ENCODE data around the gene MLLT6. TPM values are rescaled to one million over a fixed set of nuclear protein-coding genes. Genes with fewer than 3 reads are reported as not detected.

MLLT6 gene
- total and polyA plus RNA-seq, 2 of the 13 experiments (the other 11 are each of a cell fraction or from before 2014, with no cell fraction given), result 50.7 to 69.5 TPM

GRCh38 chr17:38752308-38753070 lies 47.4 kb downstream of the MLLT6 start, which contains the start of gene PSMB3 (continued):
- TF ChIP-seq TFDP2 (CRISPR knock-in tag; IDR thresholded peaks at IDR 0.05), result peak; percentile 97
- no peak; the same call in 1 of the 2 replicates for TF ChIP-seq ZNF180 (CRISPR knock-in tag; IDR thresholded peaks at IDR 0.05; ENCODE audit: borderline replicate concordance, low read depth)
- peak; percentile 26 for TF ChIP-seq MLX (CRISPR knock-in tag; IDR thresholded peaks at IDR 0.05)
- no peak; the same call in 1 of the 2 replicates for TF ChIP-seq MED13 (CRISPR knock-in tag; IDR thresholded peaks at IDR 0.05)
- TF ChIP-seq THAP8 (CRISPR knock-in tag; IDR thresholded peaks at IDR 0.05; ENCODE audit: borderline replicate concordance), result no peak; the same call in 1 of the 2 replicates
- no peak for TF ChIP-seq ZMAT5 (CRISPR knock-in tag; IDR thresholded peaks at IDR 0.05; ENCODE audit: borderline replicate concordance, low read depth)
- peak; percentile 77; the same call in 1 of the 2 replicates for TF ChIP-seq GLI4 (CRISPR knock-in tag; IDR thresholded peaks at IDR 0.05; ENCODE audit: borderline replicate concordance)
- TF ChIP-seq KLF12 (CRISPR knock-in tag; IDR thresholded peaks at IDR 0.05; ENCODE audit: borderline replicate concordance), result peak; percentile 69; the same call in 1 of the 2 replicates
- no peak for TF ChIP-seq ZNF382 (CRISPR knock-in tag; IDR thresholded peaks at IDR 0.05; ENCODE audit: borderline replicate concordance)
- TF ChIP-seq PHB2 (IDR thresholded peaks at IDR 0.05; ENCODE audit: partially characterized antibody), result no peak
- TF ChIP-seq ARNT (IDR thresholded peaks at IDR 0.05), result no peak
- TF ChIP-seq NAIF1 (CRISPR knock-in tag; IDR thresholded peaks at IDR 0.05; ENCODE audit: borderline replicate concordance), result peak; percentile 58
- TF ChIP-seq IKZF5 (CRISPR knock-in tag; IDR thresholded peaks at IDR 0.05), result peak; percentile 87
- no peak for TF ChIP-seq KLF9 (CRISPR knock-in tag; IDR thresholded peaks at IDR 0.05; ENCODE audit: low read depth)
- TF ChIP-seq ARID3A (IDR thresholded peaks at IDR 0.05; ENCODE audit: low read depth, low read length), result peak; percentile 45; the same call in 1 of the 2 replicates
- no peak for TF ChIP-seq SIX1 (CRISPR knock-in tag; IDR thresholded peaks at IDR 0.05; ENCODE audit: borderline replicate concordance)
- TF ChIP-seq GABPA (IDR thresholded peaks at IDR 0.05; ENCODE audit: low read depth, low read length), result peak; percentile 84
- peak; percentile 98 for TF ChIP-seq GABPA (CRISPR knock-in tag; IDR thresholded peaks at IDR 0.05; ENCODE audit: low read depth)
- TF ChIP-seq ZNF547 (CRISPR knock-in tag; IDR thresholded peaks at IDR 0.05), result 0 out of 2 replicates have a peak, but pooled peaks have one; percentile 72
- TF ChIP-seq NR2C2 (CRISPR knock-in tag; IDR thresholded peaks at IDR 0.05; ENCODE audit: borderline replicate concordance), result peak; percentile 97
- TF ChIP-seq HNRNPL (IDR thresholded peaks at IDR 0.05; ENCODE audit: low read depth, low read length), result 0 out of 2 replicates have a peak, but pooled peaks have one; percentile 31
- TF ChIP-seq NPAS2 (CRISPR knock-in tag; IDR thresholded peaks at IDR 0.05; ENCODE audit: borderline replicate concordance), result no peak
- TF ChIP-seq FOXM1 (CRISPR knock-in tag; IDR thresholded peaks at IDR 0.05), result 0 out of 2 replicates have a peak, but pooled peaks have one; percentile 55
- TF ChIP-seq NR3C1 (CRISPR knock-in tag; IDR thresholded peaks at IDR 0.05), result no peak
- TF ChIP-seq ZNF605 (CRISPR knock-in tag; IDR thresholded peaks at IDR 0.05), result peak; percentile 6; the same call in 1 of the 2 replicates

All from HepG2 (cell line).